Inferior parietal cortex (tissue), 1 donor: Measurements from ENCODE around the gene DDX1.
"Not testable (repeated sequence)": the region's sequence is repeated elsewhere in the genome, so short reads cannot be mapped to it uniquely, and the experiment has no call there.

ENCODE experiments used
- DNase-seq: peaks from one replicate; pipeline ENCODE4 v3.0.0-alpha.2; 2016; ENCODE audit errors: extremely low spot score

DDX1 gene

DNA sequence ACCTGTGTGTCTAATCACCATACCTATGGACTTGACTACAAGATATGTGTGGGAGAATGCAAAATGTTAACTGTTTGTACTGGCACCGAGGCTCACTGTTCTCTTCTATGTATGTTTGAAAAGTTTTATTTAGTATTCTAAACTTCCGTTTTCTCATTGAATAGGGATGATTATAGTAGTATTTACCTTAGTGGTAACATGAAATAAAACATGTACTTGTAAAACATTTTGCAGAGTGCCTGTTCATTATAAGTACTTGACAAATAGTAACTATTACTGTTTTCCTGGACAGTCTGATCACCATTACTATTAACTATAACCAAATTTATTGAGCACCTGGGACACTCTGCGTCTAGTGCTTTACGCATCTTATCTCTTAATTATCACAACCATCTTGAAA, 24.8 kb downstream of the DDX1 start:
- DNase-seq, result no peak

DNA sequence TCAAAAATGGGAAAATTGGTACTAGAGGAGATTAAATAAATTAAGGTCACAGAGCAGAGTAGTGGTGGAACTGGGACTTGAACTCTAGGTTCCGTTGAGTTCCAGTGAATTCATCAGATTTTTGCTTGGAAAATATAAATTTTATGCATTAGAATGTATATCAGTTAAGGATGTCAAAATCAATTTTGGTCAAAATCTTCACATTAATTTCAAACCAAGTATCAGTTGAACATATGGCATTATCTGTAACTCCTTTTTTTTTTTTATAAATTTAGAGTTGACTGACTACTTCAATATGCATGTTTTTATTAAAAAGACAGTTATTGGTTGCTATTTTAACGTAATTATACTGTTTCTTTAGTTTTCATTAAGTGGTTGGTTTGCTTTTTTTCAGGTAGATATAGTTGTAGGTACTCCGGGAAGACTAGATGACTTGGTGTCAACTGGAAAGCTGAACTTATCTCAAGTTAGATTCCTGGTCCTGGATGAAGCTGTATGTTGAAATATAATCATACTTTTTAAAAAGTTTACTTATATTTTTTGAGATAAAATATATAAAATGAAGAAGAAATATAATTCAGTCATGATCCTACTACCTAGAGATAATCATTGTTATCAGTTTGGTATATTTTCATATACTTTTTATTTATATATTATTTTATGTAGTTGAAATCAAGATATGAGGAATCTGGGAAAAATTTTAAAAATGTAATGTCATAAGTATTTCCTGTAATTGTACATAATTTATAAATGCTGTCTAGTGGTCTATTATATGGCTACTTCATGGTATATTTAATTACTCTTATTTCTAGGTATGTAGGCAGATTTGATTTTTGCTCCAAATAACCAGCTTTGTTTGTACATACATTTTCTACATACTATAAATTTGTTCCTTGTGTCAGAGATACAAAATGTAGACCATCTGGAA, 25.4 kb downstream of the DDX1 start:
- DNase-seq, result no peak

DNA sequence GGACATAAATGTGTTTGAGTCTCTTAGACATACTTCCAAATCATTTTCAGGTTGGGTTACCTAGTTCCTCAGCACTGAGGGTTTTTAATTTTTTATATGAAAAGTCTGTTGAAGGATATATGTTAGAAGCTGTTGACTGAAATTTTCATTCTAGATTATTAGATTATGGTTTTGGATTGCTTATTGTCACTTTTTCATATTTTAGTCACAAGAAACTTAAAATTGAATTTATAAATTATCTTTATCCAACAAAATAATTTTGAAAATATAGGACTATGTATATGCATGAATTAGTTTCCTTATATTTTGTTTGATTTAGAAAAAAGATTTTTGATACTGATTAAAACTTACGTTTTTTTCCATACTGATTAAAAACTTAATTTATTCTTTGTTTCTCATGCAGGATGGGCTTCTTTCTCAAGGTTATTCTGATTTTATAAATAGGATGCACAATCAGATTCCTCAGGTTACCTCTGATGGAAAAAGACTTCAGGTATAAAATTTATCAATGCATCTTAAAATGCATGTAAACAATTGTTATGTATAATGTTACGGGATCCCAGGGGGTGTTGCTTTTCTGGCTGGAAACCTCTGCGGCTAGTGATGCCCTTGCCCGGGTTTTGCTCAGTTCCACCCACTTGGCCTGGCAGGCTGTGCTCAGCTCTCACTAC, 26.2 kb downstream of the DDX1 start:
- DNase-seq, result no peak

DNA sequence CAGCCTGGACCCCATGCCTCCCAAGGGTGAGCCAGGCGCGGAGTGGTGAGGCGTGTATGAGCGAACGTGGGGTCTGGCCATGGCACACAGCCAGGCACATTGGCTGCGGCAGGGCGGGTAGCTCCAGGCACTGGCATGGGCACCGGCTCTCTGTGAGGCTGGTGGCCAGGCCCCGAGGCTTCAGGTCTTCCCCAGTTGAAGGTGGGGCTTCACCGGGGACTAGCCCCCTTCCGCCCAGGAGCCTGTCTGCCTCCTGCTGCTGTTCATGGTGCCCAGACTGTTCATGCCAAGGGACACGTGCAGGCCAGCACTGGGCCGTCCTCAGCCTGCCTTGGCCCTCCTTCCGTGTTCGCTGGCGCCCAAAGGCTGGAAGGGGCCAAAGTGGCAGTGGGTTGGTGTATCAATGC, 26.8 kb downstream of the DDX1 start:
- no peak for DNase-seq

DNA sequence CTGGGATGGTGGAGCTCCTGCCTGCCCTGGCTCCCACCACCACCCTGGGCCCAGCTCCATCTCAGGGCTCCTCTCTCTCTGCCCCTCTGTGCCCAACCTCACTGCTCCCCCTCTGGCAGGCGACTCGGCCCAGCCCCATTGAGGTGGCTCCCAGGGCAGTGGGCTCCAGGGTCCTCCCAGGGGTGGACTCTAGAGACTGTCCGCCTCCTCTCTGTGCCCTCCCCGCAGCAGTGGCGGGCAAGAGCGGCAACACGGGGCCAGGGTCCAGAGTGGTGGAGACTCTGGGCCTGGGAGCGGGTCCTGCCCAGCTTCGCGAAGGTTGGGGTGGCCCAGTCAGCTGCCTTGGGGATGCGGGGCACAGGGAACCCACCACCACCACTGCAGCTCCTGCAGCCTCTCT, 27.4 kb downstream of the DDX1 start:
- no peak for DNase-seq

DNA sequence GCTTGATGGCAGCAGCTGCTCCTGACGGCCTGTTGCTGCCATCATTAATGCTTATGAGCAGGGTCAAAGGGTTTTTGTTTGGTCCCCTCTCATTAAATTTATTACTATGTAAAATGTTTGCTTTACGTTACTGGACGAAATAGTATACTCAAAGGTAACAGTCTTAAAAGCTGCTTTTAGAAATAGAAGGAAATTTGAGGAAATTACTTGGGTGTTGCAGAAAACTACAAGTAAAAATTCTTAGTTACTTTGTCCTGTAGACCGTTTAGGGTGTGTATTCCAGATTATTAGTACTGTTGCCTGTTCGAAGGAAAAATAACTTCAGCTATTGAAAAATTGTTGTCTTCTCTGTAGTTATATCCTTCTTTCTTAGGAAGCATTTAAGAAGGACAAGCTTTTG, 27.8 kb downstream of the DDX1 start:
- DNase-seq, result no peak

DNA sequence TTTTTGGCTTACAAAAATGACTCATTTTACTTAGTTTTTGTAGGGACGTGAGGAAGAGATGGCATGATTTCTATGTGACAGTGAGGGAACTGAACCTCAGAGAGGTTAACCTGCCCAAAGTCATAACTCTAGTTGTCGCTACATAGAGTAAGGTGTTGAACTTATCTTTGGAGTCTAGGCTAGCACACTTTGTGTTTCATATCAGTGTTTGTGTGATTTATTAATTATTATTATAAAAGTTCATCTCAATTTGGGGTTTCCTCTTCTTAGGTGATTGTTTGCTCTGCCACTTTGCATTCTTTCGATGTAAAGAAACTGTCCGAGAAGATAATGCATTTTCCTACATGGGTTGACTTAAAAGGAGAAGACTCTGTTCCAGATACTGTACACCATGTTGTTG, 28.3 kb downstream of the DDX1 start:
- no peak for DNase-seq

DNA sequence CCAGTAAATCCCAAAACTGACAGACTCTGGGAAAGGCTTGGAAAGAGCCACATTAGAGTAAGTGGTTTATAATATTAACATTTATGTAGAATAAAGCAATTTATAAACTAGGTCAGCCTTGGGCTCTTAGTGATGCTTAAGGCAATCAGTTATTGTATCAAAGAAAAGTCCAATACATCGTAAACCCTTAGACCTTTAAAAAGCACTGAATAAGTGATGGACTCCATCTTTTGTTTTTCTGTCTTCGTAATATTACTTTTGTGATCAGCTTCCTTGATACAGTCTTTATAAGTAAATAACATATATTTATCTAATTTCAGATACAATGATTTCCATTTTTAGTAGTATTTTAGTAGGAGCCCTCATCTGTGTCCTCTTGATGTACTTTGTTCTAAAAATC, 28.7 kb downstream of the DDX1 start:
- DNase-seq, result no peak

DNA sequence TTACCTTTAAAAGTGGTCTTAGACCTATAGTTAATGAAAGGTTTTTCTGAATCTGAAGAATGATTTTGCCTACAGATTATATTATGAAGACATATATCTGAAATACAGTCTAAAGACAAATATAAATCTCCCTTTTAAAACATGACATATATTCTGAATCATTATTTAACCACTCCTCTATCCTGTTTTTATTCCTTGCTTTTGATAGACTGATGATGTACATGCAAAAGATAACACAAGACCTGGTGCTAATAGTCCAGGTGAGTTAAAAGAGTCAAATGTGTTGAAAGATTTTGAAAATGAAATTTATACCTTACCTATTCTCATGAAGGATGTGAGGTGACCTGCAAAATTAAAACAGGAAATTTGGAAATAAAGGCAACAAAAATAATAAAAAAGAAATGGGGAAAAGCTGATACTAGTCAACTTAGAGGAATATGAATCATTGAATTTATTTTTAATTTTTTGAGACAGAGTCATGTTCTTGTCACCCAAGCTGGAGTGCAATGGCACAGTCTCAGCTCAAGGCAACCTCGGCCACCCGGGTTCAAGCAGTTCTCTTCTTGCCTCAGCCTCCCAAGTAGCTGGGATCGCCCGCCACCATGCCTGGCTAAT, 29.3 kb downstream of the DDX1 start:
- DNase-seq, result no peak

DNA sequence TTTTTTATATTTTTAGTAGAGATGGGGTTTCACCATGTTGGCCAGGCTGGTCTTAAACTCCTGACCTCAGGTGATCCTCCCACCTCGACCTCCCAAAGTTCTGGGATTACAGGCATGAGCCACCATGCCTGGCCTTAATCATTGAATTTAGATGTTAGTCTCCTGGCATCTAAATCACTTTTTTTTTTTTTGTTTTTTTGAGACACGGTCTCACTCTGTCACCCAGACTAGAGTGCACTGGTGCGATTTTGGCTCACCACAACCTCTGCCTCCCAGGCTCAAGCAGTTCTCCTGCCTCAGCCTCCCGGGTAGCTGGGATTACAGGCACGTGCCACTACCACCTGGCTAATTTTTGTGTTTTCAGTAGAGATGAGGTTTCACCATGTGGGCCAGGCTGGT, 29.8 kb downstream of the DDX1 start:
- DNase-seq, result not testable (repeated sequence)

DNA sequence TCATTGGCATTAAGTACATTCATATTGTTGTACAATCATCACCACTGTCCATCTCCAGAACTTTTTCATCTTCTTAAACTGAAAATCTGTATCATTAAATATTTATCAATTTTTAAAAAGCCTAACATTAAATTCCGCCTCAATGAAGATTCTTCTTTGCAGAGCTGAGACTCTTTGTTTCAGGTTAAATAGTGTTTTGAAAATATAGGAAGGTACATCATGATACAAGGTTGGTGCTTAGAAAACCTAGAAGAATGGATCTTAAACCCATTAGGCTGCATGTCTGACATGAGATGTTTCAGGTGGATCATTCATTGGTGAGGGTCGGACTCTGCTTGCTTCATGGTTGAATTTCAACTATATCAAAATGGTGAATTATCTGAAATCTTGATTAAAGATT, 30.5 kb downstream of the DDX1 start:
- DNase-seq, result no peak

DNA sequence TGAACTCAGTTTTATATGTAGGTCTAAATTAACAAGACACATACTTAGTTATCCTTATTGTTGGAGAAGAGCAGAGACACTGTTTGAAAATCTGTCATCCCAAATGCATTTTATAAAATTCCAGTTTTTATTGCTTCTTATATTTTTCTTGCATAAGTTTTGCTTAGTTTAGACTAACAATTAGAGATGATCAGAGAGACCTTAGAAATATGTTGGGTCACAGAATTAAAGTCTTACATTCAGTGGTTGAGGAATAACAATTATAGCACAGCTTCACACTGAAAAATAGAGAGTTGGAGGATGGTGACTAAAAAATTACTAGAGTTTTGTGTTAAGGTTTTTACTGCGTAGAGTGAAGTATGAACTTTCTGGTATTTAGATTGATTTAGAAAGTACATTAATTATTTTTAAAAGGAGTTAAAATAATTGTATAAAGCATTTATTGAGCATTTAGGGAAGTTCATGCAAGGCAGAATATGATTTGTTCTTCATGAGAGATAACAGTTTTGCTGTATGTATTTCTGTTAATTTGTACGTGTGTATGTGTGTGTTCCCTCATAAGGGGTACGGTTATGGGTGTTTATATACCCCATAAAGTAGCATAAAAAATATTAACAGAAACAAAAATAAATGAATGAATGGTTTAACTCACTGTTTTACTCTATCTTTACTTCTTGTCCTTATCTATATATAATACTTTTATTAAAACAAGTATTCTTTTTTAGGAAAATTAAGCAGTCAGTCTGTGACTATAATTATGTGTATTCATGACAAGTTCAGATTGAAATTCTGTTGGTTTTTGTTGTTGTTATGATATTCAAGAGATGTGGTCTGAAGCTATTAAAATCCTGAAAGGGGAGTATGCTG, 31.2 kb downstream of the DDX1 start:
- DNase-seq, result no peak

DNA sequence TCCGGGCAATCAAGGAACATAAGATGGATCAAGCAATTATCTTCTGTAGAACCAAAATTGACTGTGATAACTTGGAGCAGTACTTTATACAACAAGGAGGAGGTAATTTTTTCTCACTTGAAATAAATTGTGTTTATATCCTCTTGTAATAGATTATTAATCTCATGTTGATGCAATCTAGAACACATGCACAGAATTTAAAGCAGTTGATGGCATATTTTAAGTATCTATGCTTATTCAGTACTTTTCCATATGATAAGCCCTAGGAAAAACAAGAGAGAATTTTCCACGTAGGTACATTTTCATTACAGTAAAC, 31.8 kb downstream of the DDX1 start:
- DNase-seq, result no peak

DNA sequence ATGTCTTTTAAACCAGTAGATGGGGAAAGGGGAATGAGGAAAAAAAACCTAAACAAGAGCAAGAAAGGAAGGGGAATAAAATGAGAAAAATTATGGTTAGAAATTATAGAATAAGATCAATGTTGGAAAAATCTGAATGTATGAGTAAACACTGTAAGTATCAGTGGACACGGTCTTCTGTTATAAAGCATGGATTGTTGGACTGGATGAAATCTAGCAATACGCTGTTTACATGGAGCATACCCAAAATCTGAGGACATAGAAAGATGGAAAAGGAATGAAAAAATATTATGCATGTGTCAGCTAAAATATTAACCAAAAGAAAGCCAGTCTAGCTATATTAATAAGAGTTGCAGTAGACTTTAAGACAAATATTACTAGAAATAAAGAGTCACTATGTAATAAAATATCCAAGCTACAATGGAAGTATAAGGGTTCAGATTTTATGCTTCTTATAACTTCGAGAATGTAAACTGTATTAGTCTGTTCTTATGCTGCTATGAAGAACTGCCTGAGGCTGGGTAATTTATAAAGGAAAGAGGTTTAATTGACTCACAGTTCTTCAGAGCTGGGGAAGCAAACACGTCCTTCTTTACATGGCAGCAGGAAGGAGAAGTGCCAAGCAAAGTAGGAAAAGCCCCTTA, 32.4 kb downstream of the DDX1 start:
- DNase-seq, result no peak

DNA sequence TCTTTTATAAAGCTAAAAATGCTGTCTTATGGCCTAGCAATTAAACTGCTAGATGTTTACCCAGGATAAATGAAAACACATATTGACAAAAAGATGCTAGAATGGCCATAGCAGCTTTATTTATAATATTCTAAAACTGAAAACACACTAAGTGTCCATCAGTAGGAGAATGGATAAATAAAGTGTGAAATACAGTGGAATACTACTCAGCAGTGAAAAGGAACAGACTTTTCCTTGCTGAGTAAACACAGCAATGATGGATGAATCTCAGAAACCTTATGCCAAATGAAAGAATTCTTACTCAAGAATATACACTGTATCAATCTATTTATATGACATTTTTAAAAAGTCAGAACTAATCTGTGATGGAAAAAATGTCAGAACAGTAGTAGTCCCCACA, 33.2 kb downstream of the DDX1 start:
- no peak for DNase-seq

DNA sequence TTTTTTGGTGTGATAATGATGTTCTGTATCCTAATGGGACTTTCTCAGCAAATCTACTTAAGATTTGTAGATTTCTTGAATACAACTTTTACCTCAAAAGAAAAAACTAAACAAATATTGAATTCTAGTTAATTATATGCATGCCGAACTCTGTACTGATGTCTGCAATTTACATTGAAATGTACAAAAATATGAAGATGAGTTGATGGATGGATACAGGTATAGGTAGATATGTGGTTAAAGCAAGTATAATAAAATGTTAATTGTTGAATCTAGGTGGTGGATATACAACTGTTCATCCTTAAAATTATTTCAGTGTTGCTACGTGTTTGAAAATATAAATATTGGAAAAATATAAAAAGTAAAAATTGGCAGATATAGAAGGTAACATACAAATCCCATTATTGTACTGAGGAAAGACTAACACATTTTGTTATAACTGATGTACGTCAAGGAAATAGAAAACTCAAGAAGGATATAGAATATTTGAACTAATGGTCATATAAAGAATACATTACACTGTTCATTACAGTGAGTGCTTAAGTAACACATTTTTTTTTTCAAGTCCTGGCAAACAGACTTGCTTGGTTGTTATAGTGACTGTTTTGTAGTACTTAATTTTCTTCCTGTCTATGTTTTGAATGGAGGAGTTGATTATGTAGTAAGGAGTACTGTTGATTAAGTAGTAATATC, 33.8 kb downstream of the DDX1 start:
- no peak for DNase-seq

DNA sequence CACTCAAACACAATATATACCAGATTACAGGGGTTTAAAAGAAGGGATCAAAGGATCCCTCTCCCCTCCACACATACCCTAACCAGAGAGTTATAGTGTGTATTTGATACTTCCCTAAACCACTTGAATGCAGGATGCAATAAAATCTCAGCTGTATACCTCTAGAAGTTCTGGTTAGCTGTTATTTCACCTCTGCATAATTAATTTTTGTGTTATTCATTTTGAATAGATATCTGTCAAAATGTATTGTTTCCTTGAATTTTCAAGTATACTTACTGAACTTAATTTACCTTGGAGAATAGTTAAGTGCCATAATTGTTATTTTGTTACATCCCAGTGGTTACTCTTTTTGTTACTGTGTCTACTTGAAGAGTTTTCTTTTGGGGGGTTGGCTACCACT, 34.5 kb downstream of the DDX1 start:
- no peak for DNase-seq

DNA sequence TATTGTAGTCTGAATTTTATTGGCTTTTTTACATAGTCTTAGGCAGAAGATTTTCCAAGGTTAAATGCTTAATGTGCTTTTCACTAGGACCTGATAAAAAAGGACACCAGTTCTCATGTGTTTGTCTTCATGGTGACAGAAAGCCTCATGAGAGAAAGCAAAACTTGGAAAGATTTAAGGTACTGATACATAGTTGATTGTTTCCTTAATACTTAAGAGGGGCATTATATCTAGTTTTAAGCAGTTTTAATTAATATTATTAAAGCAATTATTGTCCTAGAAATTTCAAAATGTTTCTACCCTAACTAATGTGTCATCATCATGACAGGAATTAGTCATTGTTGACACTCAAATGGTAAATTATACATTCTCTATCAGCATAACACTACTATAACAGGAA, 35.3 kb downstream of the DDX1 start:
- DNase-seq, result no peak

DNA sequence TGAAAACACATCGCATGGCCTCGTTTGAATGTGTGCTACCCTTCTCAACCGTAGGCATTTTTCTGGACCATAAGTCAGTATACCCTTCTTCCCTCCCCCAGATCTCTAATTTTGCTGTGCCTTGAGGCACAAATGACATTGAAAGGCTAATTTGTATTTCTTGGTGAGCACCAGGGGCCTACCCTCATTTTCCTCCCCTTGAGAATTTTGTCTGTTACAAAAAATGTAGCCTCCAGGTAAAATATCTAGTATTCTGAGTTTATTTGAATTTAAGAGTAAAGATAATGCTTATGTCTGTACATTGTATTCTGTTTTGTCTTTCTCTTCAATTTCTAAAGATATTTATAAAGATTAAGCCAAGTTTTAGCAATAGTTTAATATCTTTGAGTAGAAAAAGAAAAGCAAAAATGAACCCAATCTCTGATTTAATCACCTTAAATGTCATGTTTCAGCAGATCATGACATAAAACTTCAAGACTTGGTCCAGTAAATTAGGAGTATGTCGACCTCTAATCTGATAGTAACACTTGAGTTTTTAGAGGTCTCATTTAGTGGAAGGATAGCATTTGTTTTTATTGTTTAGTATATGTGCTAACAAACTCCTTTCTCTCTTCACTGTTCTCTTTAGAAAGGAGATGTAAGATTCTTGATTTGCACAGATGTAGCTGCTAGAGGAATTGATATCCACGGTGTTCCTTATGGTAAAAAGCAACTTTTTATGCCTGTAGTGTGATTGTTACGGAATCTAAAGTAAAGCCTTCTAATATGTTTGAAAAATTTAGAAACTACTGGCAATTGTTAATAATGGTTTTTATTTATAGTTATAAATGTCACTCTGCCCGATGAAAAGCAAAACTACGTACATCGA, 36.4 kb downstream of the DDX1 start:
- DNase-seq, result no peak
